Calu3 (cell line): ENCODE measurements around the gene ITPR2. TPM values are rescaled to one million over a fixed set of nuclear protein-coding genes. Genes with fewer than 3 reads are reported as not detected.

ENCODE experiments used
- BruUV-seq: library from RNA; stranded (reverse); fragments of 400-500 nt; replicated peaks from 2 replicates; lab custom pipeline; 2021; lab: Mats Ljungman, UMichigan
- CTCF ChIA-PET: fragments of 300-600 bp; sonication (Branson Sonifier 250); formaldehyde crosslinking; loops from one replicate; lab custom pipeline; 2022; ENCODE audit warnings: antibody characterized with exemption; lab: Charles Lee
- DNase-seq: peaks from one replicate; pipeline ENCODE4 v3.0.0; 2022
- H3K27ac Mint-ChIP-seq: one replicate; pipeline ENCODE4 v1.8.0; 2022; ENCODE audit warnings: mixed read lengths; ENCODE audit not compliant: unreplicated experiment
- H3K27me3 Mint-ChIP-seq: one replicate; pipeline ENCODE4 v1.8.0; 2022; ENCODE audit warnings: mixed read lengths; ENCODE audit not compliant: unreplicated experiment
- H3K36me3 Mint-ChIP-seq: one replicate; pipeline ENCODE4 v1.8.0; 2022; ENCODE audit warnings: mild to moderate bottlenecking, moderate library complexity, mixed read lengths; ENCODE audit not compliant: insufficient read depth, unreplicated experiment
- H3K4me1 Mint-ChIP-seq: one replicate; pipeline ENCODE4 v1.8.0; 2022; ENCODE audit warnings: mild to moderate bottlenecking, low read depth, mixed read lengths; ENCODE audit not compliant: unreplicated experiment
- H3K4me3 Mint-ChIP-seq: one replicate; pipeline ENCODE4 v1.8.0; 2022; ENCODE audit warnings: mild to moderate bottlenecking, low read depth, moderate library complexity, mixed read lengths; ENCODE audit not compliant: unreplicated experiment
- H3K9me3 Mint-ChIP-seq: one replicate; pipeline ENCODE4 v1.8.0; 2022; ENCODE audit warnings: low read depth, mixed read lengths; ENCODE audit not compliant: unreplicated experiment
- CTCF ChIP-seq: fragments of 200-600 bp; IDR thresholded peaks from one replicate; pipeline ENCODE4 v1.8.0; 2022; ENCODE audit warnings: antibody characterized with exemption; ENCODE audit not compliant: unreplicated experiment
- intact Hi-C: fragments of 100-400 bp; cut with micrococcal nuclease; formaldehyde crosslinking; loops from one replicate; pipeline ENCODE4 v1.10.0; 2022; ENCODE audit not compliant: unreplicated experiment
- total RNA-seq: library from RNA; stranded (reverse); gene quantifications from 2 replicates; pipeline ENCODE4 v1.2.3, GENCODE V29; 2022

The ITPR2 gene
- total RNA-seq, 1 experiment from 2014 or later: 2.5 TPM

- TF ChIP-seq CTCF: no peak
- Mint-ChIP-seq H3K9me3 (no peaks in the 10 kb centered on the region), H3K27me3 (peaks cover 9% of the 10 kb centered on the region), H3K36me3 (no peaks in the 10 kb centered on the region), H3K27ac (no peak overlapping the region), H3K4me3 (no peak overlapping the region), H3K4me1 (peaks cover 12% of the 10 kb centered on the region)
- CTCF ChIA-PET: no interaction called here
- intact Hi-C loops: loop anchor here (5.0 kb wide), 1 partner anchor 90 kb away; no protein-coding TSS in a partner anchor
- no TSS peak for BruUV-seq
- DNase-seq: no peak
These were observed 11.0 kb downstream of the ITPR2 start for GRCh38 chr12:26822026-26822425.

GRCh38 chr12:26821212-26821701 is 11.7 kb downstream of the ITPR2 start:
- Mint-ChIP-seq H3K4me3 (no peak overlapping the region), H3K4me1 (peaks cover 12% of the 10 kb centered on the region), H3K9me3 (no peaks in the 10 kb centered on the region), H3K36me3 (no peaks in the 10 kb centered on the region), H3K27ac (no peak overlapping the region), H3K27me3 (peaks cover 2% of the 10 kb centered on the region)
- CTCF ChIA-PET: no interaction called here
- DNase-seq: no peak
- BruUV-seq: no TSS peak
- TF ChIP-seq CTCF: no peak
- intact Hi-C loops: loop anchor here (5.0 kb wide), 1 partner anchor 89 kb away; no protein-coding TSS in a partner anchor

DNA sequence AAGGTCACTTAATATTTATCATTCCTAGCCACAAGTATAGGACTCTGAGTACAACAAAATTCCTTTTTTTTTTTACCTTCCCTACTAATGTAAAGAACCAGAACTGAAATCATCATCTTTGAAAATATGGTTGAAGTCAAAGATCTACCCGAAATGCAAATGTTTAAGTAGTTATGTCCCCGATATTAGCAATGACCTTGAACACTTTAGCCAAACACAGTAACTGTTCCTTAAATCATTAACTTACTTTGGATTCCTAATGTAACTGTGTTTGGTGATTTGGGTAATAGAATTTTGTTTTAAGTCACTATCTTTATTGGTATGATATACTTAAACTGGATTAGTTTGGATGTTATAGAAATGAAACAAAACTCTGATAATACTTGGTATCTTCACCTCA is 14.4 kb downstream of the ITPR2 start:
- BruUV-seq: no TSS peak
- Mint-ChIP-seq H3K9me3 (no peaks in the 10 kb centered on the region), H3K4me1 (peaks cover 12% of the 10 kb centered on the region), H3K27me3 (no peaks in the 10 kb centered on the region), H3K4me3 (no peak overlapping the region), H3K27ac (no peak overlapping the region), H3K36me3 (no peaks in the 10 kb centered on the region)
- CTCF ChIA-PET: no interaction called here
- TF ChIP-seq CTCF: no peak
- intact Hi-C loops: no loop called here
- DNase-seq: no peak

DNA sequence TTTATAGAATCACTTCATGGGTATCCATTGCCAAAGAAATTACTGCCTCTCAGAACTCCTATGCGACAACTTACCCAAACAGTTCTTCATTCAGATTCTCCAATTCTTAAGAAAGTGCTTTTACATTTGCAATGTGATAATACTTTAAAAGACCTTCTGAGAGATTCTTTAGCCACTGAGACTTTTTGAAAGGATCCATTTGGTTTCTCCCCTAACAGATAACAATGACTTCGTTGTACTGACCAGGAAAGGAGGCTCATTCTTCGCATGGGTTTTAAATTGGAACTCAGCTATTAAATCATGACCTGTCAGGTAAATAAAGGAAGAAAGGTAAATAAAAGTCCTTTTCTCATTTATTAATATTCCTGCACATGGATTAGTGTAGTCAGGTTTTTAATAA is 14.8 kb downstream of the ITPR2 start:
- no peak overlapping the region for H3K27ac Mint-ChIP-seq
- no TSS peak for BruUV-seq
- CTCF ChIA-PET: no interaction called here

More for the DNA sequence above, 14.8 kb downstream of the ITPR2 start:
- H3K4me1 Mint-ChIP-seq: peaks cover 12% of the 10 kb centered on the region
- no peaks in the 10 kb centered on the region for H3K36me3 Mint-ChIP-seq
- no peaks in the 10 kb centered on the region for H3K9me3 Mint-ChIP-seq
- intact Hi-C loops: no loop called here
- H3K4me3 Mint-ChIP-seq: no peak overlapping the region
- TF ChIP-seq CTCF: no peak
- no peaks in the 10 kb centered on the region for H3K27me3 Mint-ChIP-seq
- no peak for DNase-seq
